HepG2 (cell line): Measurements from ENCODE around the gene KAZN. TPM values are rescaled to one million over a fixed set of nuclear protein-coding genes. Genes with fewer than 3 reads are reported as not detected.
A peak's percentile ranks its signal among the peaks of the same experiment; 100 is the strongest.

ENCODE experiments used
- ATAC-seq: fragments of 200-7000 bp; cut with Tn5 transposase; 3 replicates; pipeline ENCODE4 v1.9.1; 2020; ENCODE audit warnings: mild to moderate bottlenecking, moderate library complexity
- BruUV-seq: library from RNA; stranded (reverse); fragments of 400-500 nt; replicated peaks from 2 replicates; lab custom pipeline; 2021; lab: Mats Ljungman, UMichigan
- CTCF ChIA-PET: fragments of 300-600 bp; formaldehyde crosslinking; extraction: SDS; loops from one replicate; lab custom pipeline; 2021; ENCODE audit warnings: low total read pairs, inconsistent platforms, low intra/inter-chr PET ratio; lab: Yijun Ruan, JAX
- POLR2A ChIA-PET: fragments of 350-600 bp; sonication (Branson Sonifier 250); formaldehyde crosslinking; loops from one replicate; lab custom pipeline; 2020; ENCODE audit warnings: antibody characterized with exemption, inconsistent platforms; lab: Yijun Ruan, JAX
- DNase-seq: peaks from one replicate; pipeline ENCODE4 v3.0.0-alpha.2; 2015; ENCODE audit warnings: low spot score
- FAIRE-seq: peaks from 3 replicates; lab custom pipeline; 2011; peaks lifted over from hg19 to GRCh38; lab: Jason Lieb, UNC
- H2AFZ ChIP-seq: one replicate; pipeline ENCODE4 v1.6.1; 2011; ENCODE audit warnings: low read length, inconsistent platforms
- H3K27ac ChIP-seq: fragments of 300-600 bp; 3 replicates; pipeline ENCODE4 v1.8.0; 2011; ENCODE audit warnings: mixed run types, mild to moderate bottlenecking, mixed read lengths, low read length, inconsistent platforms; ENCODE audit not compliant: insufficient read depth; ENCODE audit errors: extremely low read length
- H3K27me3 ChIP-seq, 2 experiments: fragments of 200-600 bp in 1 of 2; 2 replicates in 1 of 2; 3 replicates in 1 of 2; pipeline versions ENCODE4 v1.6.0 to v1.8.0; 2011; ENCODE audit warnings: low read length in 2 of 2, mild to moderate bottlenecking in 2 of 2, moderate library complexity in 2 of 2, inconsistent platforms in 1 of 2; ENCODE audit not compliant: insufficient read depth in 2 of 2, control insufficient read depth in 1 of 2
- H3K36me3 ChIP-seq, 2 experiments: fragments of 200-600 bp in 1 of 2; replicated peaks in 1 of 2; 2 replicates in 1 of 2; 3 replicates in 1 of 2; pipeline versions ENCODE4 v1.5.1 to v1.8.0; 2011; ENCODE audit warnings: low read length in 2 of 2, inconsistent platforms in 1 of 2; ENCODE audit not compliant: insufficient read depth in 2 of 2, control insufficient read depth in 1 of 2
- H3K4me1 ChIP-seq: 2 replicates; pipeline ENCODE4 v1.5.1; 2012; ENCODE audit warnings: low read length, inconsistent platforms; ENCODE audit not compliant: insufficient read depth
- H3K4me2 ChIP-seq: 2 replicates; pipeline ENCODE4 v1.6.0; 2011; ENCODE audit warnings: low read depth, low read length, inconsistent platforms
- H3K4me3 ChIP-seq, 3 experiments: fragments of 200-600 bp in 1 of 3; sonication (generic), shearing (Covaris generic) in 1 of 3; replicated peaks in 1 of 3; 2 replicates each; pipeline ENCODE4 v1.5.1; 2011 to 2016; ENCODE audit warnings: low read length in 3 of 3, inconsistent platforms in 2 of 3, low read depth in 2 of 3, mild to moderate bottlenecking in 2 of 3, control low read depth in 1 of 3, mixed read lengths in 1 of 3; ENCODE audit not compliant: insufficient read depth in 1 of 3
- H3K79me2 ChIP-seq: one replicate; pipeline ENCODE4 v1.6.1; 2011; ENCODE audit warnings: low read length, inconsistent platforms; ENCODE audit not compliant: insufficient read depth
- H3K9ac ChIP-seq: 2 replicates; pipeline ENCODE4 v1.6.0; 2011; ENCODE audit warnings: mild to moderate bottlenecking, low read depth, low read length, inconsistent platforms; ENCODE audit not compliant: insufficient read depth
- H3K9me3 ChIP-seq: 2 replicates; pipeline ENCODE4 v1.5.1; 2012; ENCODE audit warnings: mild to moderate bottlenecking, low read length
- H4K20me1 ChIP-seq: 2 replicates; pipeline ENCODE4 v1.6.0; 2011; ENCODE audit warnings: inconsistent platforms, mild to moderate bottlenecking, low read length, moderate library complexity; ENCODE audit not compliant: insufficient read depth
- BHLHE40 ChIP-seq: IDR thresholded peaks from 2 replicates; pipeline ENCODE4 v1.6.1; 2011; ENCODE audit warnings: low read length, improper control_type of control experiment
- ELK4 ChIP-seq: sonication (generic); formaldehyde crosslinking; IDR thresholded peaks from 2 replicates; pipeline ENCODE4 v1.9.0; 2021; ENCODE audit warnings: missing genetic modification reagents, borderline replicate concordance
- FOXO4 ChIP-seq: sonication (generic); formaldehyde crosslinking; conservative IDR thresholded peaks from 2 replicates; pipeline ENCODE4 v1.8.1; 2023; ENCODE audit warnings: missing genetic modification reagents
- GFI1 ChIP-seq: sonication (generic); formaldehyde crosslinking; IDR thresholded peaks from 2 replicates; pipeline ENCODE4 v1.5.0; 2020; ENCODE audit warnings: missing genetic modification reagents, mild to moderate bottlenecking, borderline replicate concordance
- IRF9 ChIP-seq: sonication (generic); formaldehyde crosslinking; IDR thresholded peaks from 2 replicates; pipeline ENCODE4 v1.8.0; 2022; ENCODE audit warnings: missing genetic modification reagents, mild to moderate bottlenecking, borderline replicate concordance
- KLF13 ChIP-seq: sonication (generic); formaldehyde crosslinking; IDR thresholded peaks from 2 replicates; pipeline ENCODE4 v1.4.0; 2020; ENCODE audit warnings: mild to moderate bottlenecking, missing genetic modification reagents
- KMT2A ChIP-seq: sonication (generic); formaldehyde crosslinking; IDR thresholded peaks from 2 replicates; pipeline ENCODE4 v1.4.0; 2020; ENCODE audit warnings: missing genetic modification reagents
- PHF8 ChIP-seq: sonication (generic); formaldehyde crosslinking; IDR thresholded peaks from 2 replicates; pipeline ENCODE4 v1.5.0; 2020; ENCODE audit warnings: missing genetic modification reagents
- STAT6 ChIP-seq: sonication (generic); formaldehyde crosslinking; IDR thresholded peaks from 2 replicates; pipeline ENCODE4 v1.4.0; 2020; ENCODE audit warnings: missing genetic modification reagents, mild to moderate bottlenecking, borderline replicate concordance
- ZEB1 ChIP-seq: IDR thresholded peaks from 2 replicates; pipeline ENCODE4 v1.6.1; 2012; ENCODE audit warnings: mild to moderate bottlenecking, low read depth, inconsistent platforms; ENCODE audit not compliant: insufficient replicate concordance
- WGBS: methylation state at CpG from one replicate; pipeline ENCODE4 v1.1.6; 2017; ENCODE audit warnings: low lambda C conversion rate; 5-methylcytosine and 5-hydroxymethylcytosine counted together
- in situ Hi-C: cut with HindIII; loops from 2 replicates; pipeline ENCODE4 v1.10.0; 2017; ENCODE audit warnings: low pct_unique_long_range_greater_than_20kb; ENCODE audit not compliant: extremely low pct_ligation_motif_present
- intact Hi-C: fragments of 100-400 bp; cut with micrococcal nuclease; formaldehyde crosslinking; loops from one replicate; pipeline ENCODE4 v1.10.0; 2022; ENCODE audit not compliant: unreplicated experiment
- polyA plus RNA-seq, 8 experiments: library from polyadenylated mRNA; depleted of rRNA in 3 of 8; stranded (reverse) in 7 of 8; unstranded in 1 of 8; fragments of >200 nt; fragmentation: Illumina TruSeq in 4 of 8; extraction: Trizol in 4 of 8; gene quantifications; 2 replicates each; pipeline versions ENCODE4 v1.2.1 to v1.2.3, GENCODE V29; 2011 to 2016; ENCODE audit warnings: low read depth in 4 of 8, missing spikeins in 1 of 8, mixed read lengths in 1 of 8; ENCODE audit not compliant: insufficient read depth in 1 of 8
- total RNA-seq, 5 experiments: library from RNA; depleted of rRNA; stranded (reverse); fragments of >200 nt; fragmentation: Illumina TruSeq; extraction: Trizol; gene quantifications; 2 replicates each; pipeline ENCODE4 v1.2.3, GENCODE V29; 2016; ENCODE audit warnings: low read depth in 1 of 5

The KAZN gene
- total and polyA plus RNA-seq, 2 of the 13 experiments (the other 11 are each of a cell fraction or from before 2014, with no cell fraction given): 10.4 to 13.5 TPM

- TF ChIP-seq KMT2A (CRISPR knock-in tag) (no peak), KLF13 (CRISPR knock-in tag) (no peak), BHLHE40 (peak; percentile 94)
- 3% methylated on average over 6 of the region's 14 CpGs for WGBS
- H3K9me3 ChIP-seq: no peaks in the 10 kb centered on the region
- H4K20me1 ChIP-seq: no peaks in the 10 kb centered on the region
- no peak overlapping the region for H3K27ac ChIP-seq
- no peak overlapping the region for H2AFZ ChIP-seq
- no peaks in the 10 kb centered on the region for H3K79me2 ChIP-seq
- H3K4me1 ChIP-seq: no peaks in the 10 kb centered on the region
- H3K9ac ChIP-seq: no peak overlapping the region
- POLR2A ChIA-PET: no interaction called here
- FAIRE-seq (no peak), DNase-seq (peak; percentile 10), ATAC-seq (no peak; the same call in 2 of the 3 replicates)
- no peak overlapping the region for H3K4me3 ChIP-seq
- BruUV-seq: no TSS peak
- H3K4me2 ChIP-seq: no peak overlapping the region
- in situ Hi-C loops (no loop called here), intact Hi-C loops (no loop called here)
- H3K36me3 ChIP-seq: no peaks in the 10 kb centered on the region
- H3K27me3 ChIP-seq: peaks cover 7 to 57% of the 10 kb centered on the region in 2 experiments; a peak in 4 of 5 replicates
- CTCF ChIA-PET: no interaction called here
Measured at GRCh38 chr1:14791654-14792053, 193.2 kb downstream of the KAZN start.

- DNase-seq (no peak), FAIRE-seq (no peak), ATAC-seq (no peak)
- H3K27ac ChIP-seq: no peak overlapping the region
- H2AFZ ChIP-seq: no peak overlapping the region
- H3K9ac ChIP-seq: no peak overlapping the region
- 28% methylated on average over 7 of the region's 7 CpGs for WGBS
- no TSS peak for BruUV-seq
- ChIA-PET CTCF (no interaction called here), POLR2A (no interaction called here)
- H3K9me3 ChIP-seq: no peaks in the 10 kb centered on the region
- in situ Hi-C loops (no loop called here), intact Hi-C loops (no loop called here)
- H3K36me3 ChIP-seq: no peaks in the 10 kb centered on the region
- H3K4me1 ChIP-seq: no peaks in the 10 kb centered on the region
- peaks cover 7 to 50% of the 10 kb centered on the region in 2 experiments; a peak in 4 of 5 replicates for H3K27me3 ChIP-seq
- no peak overlapping the region for H3K4me3 ChIP-seq
- H3K79me2 ChIP-seq: no peaks in the 10 kb centered on the region
- TF ChIP-seq IRF9 (CRISPR knock-in tag) (no peak), FOXO4 (CRISPR knock-in tag) (no peak), PHF8 (CRISPR knock-in tag) (no peak), GFI1 (CRISPR knock-in tag) (no peak), ZEB1 (no peak), ELK4 (no peak), STAT6 (no peak)
- no peaks in the 10 kb centered on the region for H4K20me1 ChIP-seq
- no peak overlapping the region for H3K4me2 ChIP-seq
Measured at GRCh38 chr1:14794136-14794768, 195.8 kb downstream of the KAZN start.
